Keratinocyte (primary cell): ENCODE results near the gene AP1M1.

Source experiments
- EZH2 ChIP-seq: IDR thresholded peaks from one replicate; pipeline ENCODE4 v1.6.1; 2012; ENCODE audit warnings: inconsistent platforms, mild to moderate bottlenecking, low read length, moderate library complexity
- TF ChIP-seq, protein P1 (sequence below), 3 experiments: IDR thresholded peaks in 1 of 3; conservative IDR thresholded peaks in 1 of 3; optimal IDR thresholded peaks in 1 of 3; 2 replicates in 2 of 3; 3 replicates in 1 of 3; pipeline versions ENCODE3 to v1.5.1; 2011; ENCODE audit warnings: low read length in 3 of 3, mild to moderate bottlenecking in 3 of 3, moderate library complexity in 2 of 3, control low read depth in 1 of 3, inconsistent platforms in 1 of 3; ENCODE audit not compliant: insufficient read depth in 2 of 3; ENCODE audit errors: extremely low read depth in 1 of 3

DNA sequence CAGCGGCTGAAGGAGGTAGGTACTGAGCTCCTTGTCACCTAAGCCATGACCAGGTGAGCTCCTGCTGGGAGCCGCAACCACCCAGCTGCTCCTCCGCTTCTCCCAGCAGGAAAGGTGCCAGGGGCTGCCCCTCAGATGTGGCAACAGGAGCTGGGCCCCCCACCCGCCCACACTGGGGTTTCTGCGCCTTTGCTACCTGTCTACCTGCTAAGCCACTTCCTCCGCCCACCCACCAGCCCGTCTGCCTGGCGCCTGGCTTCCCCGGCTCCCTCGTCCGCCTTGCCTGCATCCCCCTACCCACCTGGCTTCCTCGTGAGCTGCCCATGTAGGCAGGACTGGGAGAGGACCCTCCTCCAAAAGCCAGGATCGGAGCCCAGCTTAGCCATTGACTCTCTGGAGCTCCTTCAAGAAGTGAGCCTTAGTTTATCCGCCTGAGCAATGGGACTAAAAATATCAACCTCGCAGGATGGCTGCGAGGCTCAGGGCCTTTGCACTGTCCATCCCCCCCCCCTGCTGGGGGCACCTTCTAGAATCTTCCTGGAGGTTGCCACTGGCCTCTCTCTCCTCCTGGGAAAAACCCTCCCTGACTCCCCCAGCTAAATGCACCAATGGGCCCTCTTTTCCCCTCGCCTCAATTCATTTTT is 71.1 kb downstream of the AP1M1 start:
- TF ChIP-seq, protein P1, sequence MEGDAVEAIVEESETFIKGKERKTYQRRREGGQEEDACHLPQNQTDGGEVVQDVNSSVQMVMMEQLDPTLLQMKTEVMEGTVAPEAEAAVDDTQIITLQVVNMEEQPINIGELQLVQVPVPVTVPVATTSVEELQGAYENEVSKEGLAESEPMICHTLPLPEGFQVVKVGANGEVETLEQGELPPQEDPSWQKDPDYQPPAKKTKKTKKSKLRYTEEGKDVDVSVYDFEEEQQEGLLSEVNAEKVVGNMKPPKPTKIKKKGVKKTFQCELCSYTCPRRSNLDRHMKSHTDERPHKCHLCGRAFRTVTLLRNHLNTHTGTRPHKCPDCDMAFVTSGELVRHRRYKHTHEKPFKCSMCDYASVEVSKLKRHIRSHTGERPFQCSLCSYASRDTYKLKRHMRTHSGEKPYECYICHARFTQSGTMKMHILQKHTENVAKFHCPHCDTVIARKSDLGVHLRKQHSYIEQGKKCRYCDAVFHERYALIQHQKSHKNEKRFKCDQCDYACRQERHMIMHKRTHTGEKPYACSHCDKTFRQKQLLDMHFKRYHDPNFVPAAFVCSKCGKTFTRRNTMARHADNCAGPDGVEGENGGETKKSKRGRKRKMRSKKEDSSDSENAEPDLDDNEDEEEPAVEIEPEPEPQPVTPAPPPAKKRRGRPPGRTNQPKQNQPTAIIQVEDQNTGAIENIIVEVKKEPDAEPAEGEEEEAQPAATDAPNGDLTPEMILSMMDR (optimal IDR thresholded peaks at IDR 0.05 in 1 of 3, IDR thresholded peaks at IDR 0.05 in 1 of 3, conservative IDR thresholded peaks at IDR 0.05 in 1 of 3; ENCODE audit: extremely low read depth in 1 of 3, insufficient read depth in 2 of 3, low read length in 3 of 3) = no peak
- no peak for TF ChIP-seq EZH2
